NCI-H345 (cell line): Measurements from ENCODE around the gene MPP3.
A peak's percentile ranks its signal among the peaks of the same experiment; 100 is the strongest.
"Not testable (repeated sequence)": the region's sequence is repeated elsewhere in the genome, so short reads cannot be mapped to it uniquely, and the experiment has no call there.

Source experiments
- DNase-seq: peaks from one replicate; lab custom pipeline; 2025; lab: John Stamatoyannopoulos, UW

MPP3 gene, protein sequence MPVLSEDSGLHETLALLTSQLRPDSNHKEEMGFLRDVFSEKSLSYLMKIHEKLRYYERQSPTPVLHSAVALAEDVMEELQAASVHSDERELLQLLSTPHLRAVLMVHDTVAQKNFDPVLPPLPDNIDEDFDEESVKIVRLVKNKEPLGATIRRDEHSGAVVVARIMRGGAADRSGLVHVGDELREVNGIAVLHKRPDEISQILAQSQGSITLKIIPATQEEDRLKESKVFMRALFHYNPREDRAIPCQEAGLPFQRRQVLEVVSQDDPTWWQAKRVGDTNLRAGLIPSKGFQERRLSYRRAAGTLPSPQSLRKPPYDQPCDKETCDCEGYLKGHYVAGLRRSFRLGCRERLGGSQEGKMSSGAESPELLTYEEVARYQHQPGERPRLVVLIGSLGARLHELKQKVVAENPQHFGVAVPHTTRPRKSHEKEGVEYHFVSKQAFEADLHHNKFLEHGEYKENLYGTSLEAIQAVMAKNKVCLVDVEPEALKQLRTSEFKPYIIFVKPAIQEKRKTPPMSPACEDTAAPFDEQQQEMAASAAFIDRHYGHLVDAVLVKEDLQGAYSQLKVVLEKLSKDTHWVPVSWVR

DNA sequence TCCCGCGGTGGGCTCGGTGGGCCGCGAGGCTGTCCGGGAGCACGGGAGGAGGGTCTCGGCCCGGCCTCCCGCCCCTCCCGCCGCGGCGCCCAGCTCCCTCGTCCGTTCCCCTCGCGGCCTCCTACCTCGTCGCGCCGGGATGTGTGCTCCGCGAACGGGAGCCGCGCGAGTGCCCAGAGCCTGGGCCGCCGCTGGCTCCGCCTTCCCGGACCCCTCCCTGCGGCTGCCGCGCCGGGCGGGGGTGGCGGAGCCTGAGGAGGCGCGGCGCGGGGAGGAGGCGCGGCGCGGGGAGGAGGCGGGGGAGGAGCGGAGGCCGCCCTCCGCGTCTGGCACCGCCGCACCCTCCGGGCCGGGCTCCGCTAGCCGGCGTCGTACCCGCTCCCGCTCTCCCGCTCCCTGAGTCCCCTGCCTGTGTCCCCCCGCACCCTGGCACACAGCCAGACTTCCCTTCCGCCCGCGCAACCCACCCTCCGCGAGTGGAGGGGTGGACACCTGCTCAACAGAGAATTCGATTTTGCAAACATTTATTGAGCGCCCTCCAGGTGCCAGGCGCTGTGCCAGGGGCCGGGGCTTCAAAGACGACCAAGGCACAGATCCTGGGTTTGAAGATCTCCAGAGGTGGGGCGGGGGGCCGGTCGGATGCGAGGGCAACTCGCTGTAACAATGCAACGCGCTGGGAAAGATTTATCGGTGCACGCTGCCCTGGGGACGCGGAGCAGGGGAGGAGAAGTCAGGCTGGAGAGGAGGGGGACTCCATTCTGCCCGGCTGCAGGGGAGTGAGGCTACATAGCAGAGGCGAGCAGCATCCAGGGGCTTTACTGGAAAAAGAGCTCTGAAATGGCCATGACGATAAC is at the start of gene MPP3:
MPP3 (minus strand) TSS at position 171 of the 854 bp plus-strand sequence. CDS start 1,240 bp downstream, outside the sequence.
- peak; percentile 81 for DNase-seq

DNA sequence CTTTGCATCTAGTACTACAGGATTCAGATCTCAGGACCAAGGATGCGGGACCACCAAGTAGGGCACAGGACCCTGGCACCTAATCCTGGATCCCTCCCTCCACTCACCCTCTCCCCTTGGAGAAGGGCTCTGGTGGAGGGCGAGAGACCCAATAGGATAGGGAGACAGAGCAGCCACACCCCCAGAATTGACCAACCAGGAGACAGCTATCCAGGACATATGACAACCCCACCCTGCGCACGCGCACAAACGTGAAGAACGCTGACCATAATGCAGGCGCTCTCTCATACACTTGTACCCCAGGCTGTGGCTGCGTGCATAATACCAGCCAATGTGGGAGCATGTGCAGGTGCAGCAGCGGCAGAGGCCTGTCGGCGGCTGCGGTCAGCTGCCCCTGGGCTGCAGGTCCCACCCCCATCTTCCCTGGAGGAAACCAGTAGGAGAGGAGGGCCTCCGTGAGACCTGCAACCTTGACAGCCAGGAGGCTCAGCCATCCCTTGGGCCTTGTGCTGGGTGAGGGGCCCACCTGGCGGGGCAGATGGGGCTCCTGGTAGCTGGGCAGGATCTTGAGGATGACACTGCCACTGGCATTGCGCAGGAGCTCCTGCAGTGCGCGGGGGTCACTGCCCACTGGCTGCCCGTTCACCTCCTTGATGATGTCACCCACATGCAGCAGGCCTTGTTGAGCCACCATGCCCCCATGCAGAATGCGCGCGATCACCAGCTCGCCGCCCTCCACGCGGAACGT is 49.0 kb upstream of the MPP3 start:
- DNase-seq, result no peak

DNA sequence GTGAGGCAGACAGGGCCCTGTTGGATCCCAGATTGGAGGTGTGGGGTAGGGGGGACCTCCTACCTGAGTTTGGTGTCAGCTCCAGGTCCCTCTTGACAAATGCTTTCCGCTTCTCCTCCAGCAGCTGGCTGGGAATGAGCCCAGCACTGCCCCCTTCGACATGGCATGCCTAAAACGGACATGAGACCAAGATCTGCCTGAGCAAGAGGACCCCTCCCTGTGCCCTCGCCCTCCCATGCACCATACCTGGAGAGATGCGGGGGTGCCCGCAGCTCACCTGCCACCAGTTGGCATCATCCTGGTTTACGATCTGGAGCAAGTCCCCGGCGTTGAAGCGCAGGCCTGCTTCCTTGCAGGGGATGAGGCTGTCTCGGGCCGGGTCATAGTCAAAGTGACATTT is 48.2 kb upstream of the MPP3 start:
- DNase-seq, result no peak

DNA sequence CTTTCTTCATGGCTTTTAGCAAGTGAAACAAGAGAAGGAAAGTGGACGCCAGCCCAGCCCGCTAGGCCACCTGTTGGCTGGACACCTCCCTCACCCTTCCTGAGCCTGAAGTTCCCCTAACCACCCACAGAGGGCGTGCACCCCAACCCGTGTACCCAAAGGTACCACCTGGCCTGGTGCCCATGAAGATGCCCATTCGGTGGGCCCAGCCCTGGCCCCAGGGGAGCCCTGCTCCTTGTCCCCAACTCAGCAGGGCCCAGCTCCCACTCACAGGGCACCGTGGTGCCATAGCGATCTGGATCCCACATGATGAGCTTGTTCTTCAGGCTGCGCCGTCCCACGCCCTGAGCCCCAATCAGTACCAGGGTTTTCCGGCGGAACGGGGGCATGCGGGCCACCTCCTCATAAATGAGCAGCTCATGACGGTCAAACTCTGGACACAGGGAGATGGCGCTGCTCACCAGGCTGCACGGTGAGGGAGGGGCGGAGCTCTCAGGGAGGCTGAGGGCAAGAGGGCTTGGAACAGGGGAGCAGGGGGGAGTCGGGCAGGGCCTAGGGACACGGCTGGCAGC is 47.6 kb upstream of the MPP3 start:
- no peak for DNase-seq

DNA sequence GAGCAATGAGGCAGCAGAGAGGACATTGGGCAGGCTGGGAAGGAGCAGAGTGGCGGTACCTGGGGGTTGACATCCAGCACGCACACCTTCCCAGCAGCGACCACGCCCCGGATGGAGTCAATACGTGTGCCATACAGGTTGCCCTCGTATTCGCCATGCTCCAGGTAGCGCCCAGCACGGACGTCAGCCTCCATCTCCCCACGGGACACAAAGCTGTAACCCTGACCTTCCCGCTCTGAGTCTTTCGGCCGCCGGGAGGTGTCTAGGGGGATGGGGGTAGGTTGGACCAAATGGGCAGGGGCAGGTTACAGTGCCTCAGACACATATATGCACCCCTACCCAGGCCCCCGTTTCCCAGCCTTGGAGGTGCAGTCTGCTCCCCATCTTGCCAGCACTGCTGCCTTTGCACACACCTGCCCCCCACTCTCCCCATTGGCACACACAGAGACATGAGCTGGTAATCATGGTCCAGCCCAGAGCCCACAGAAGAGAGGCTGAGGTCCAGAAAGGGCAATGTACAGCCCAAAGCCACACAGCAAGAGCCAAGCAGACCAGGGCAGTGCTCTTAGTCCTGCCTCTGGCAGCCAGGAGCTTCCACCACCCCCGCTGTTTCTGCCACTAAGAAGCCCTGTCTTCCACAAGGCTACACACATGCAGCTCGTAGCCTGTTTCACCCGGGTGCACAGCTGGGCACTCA is 46.9 kb upstream of the MPP3 start:
- DNase-seq, result no peak

DNA sequence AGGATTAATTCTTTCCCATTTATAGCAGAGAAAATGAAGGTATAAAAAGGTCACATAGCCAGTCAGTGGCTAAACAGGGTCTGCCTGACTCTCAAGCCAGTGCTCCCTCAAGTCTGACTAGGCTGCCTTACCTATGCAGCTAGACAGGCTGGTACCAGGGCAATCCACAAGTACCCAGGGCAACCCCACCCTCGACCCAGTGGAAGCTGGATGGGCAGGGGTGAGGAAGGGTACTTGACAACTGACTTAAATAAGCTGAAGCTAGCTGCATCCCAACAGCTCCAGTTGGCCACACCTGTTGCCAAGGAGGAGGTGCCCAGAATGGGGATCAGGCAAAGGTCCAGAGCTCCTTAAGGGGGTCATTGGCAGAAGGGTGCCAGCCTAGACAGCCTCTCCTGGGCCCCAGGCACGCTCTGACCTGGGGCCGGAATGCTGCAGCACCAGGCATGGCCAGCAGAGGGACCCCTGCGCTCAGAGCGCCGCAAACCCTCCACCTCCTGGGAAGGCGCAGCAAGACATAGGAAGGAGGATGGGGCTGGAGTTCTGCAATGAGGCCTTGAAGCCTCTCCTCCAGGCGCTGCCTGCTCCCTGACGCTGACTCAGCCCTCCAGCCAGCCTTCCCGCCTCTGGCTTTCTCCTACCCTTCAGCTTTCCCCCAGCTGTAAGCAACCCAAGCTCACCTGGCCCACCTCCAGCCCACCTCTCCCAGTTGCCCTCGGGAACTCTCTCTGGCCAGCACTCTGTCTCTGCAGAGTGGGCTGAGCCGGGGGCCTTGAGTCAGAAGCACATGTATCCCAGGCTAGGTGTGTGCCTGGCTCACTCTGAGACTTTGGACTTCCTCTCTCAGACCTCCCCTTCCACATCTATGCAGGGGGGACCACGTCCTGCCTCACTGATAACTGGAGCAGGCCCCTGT is 45.6 kb upstream of the MPP3 start:
- DNase-seq, result peak; percentile 42

DNA sequence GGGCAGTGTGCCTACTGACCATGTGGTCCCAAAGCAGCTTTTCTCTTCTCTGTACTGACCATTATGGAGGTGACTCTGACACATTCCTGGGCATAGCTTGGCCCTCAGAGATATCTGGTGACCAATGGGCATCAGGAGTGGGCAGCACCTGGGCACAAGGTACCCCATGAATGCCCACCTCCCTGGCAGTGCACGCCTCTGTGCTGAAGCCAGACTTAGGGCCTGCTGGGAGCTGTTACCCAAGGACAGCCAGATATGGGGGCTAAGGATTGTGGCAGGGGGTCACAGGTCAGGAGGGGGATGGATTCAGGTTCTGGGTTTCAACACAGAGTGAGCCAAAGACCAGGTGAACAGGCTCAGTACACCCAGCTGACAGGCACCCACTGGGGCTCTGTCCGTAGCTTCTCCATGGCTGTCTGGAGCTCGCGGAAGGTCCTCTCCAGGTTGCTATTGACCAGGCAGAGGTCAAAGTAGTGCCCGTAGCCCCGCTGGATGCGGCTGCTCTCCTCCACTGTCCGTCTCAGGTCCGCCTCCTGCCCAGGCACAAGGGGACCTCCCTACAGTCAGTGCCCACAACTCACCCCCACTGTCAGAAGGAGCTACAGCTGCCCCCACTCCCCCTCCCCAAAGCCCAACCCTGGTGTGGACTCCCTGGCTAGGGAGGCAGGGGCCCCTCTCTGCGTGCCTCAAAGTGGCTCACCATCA is 44.7 kb upstream of the MPP3 start:
- DNase-seq, result no peak

DNA sequence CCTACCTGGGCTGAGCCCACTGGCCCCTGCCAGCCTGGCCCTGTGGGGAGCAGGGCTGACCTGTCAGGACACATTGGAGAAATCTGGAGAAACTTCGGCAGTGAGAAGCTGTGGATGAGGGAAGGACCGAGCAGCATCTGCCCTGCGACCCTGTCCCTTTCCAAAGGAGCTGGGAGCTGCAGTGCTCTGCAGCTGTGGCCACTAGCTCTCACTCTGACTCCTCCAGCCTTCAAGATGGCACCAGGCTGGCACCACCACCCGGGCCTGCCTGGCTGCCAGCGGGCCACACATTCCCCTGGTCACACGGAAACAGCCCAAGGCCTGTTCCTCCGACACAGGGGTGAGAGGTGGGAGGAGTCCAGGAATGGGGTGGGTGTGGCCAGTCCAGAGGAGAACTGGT is 44.1 kb upstream of the MPP3 start:
- DNase-seq, result no peak

DNA sequence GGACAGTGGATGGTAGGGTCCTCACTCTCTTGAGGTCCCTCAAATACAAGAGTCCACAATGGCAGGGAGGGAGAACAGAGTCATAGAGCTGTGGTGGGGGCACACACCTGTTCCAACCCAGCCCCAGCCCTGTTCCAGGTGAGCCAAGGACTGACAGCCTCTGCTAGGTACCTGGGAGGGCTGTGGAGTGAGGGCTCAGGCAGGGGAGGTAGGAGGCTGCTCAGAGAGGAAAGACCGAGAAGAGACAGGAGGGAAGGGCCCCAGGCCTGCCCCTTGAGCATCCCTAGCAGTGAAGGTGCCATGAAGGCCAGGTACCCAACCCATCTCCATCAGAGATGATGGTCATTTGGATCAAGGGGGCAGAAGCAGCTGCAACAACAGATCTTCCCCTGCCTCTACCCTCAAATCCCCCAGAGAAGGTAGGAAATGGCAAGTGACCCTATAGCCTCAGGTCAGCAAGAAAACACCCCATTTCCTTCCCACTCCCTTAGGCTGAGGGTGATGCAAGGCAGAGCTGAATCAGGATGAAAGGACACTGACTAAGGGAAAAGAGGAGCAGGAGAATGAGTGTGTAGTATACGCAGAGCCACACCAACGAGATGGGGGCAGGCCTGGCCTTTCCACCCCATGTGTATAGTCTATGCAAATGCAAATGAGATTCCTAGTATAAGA is 42.7 kb upstream of the MPP3 start:
- DNase-seq, result no peak

DNA sequence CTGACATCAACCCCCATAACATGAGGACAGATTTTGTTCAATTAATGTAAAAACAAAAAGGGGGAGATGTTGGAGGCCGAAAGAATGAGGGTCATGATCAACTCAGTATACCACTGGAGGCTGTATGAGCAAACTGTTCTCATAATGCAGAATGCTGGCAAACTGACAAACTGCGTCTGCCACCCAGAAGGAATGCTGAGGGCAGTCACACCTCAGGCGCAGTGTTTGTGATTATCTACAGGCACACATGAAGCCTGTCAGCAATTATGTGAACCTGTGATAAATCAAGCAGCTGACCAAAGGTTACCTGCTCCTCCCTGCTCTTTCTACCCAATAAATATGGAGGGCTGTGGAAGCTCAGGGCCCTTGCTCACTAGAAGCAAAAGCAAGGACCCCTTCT is 41.3 kb upstream of the MPP3 start:
- DNase-seq, result no peak

DNA sequence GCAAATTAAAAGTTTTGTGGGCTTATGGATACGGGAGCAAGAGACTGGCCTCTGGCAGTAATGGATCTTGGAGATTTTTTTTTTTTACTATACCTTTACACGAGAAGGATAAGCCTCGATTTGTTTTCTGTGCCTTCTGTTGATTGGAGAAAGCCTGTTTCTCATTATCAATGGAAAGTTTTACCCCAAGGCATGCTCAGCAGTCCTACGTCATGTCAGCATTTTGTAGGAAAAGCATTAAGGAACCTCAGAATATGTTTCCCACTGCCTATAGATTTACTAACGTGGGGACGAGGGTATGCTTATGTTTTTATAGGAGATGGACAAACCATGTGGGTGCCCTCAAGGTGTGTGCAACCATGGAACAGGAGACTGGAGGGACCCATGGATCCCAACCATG is 40.9 kb upstream of the MPP3 start:
- no peak for DNase-seq

DNA sequence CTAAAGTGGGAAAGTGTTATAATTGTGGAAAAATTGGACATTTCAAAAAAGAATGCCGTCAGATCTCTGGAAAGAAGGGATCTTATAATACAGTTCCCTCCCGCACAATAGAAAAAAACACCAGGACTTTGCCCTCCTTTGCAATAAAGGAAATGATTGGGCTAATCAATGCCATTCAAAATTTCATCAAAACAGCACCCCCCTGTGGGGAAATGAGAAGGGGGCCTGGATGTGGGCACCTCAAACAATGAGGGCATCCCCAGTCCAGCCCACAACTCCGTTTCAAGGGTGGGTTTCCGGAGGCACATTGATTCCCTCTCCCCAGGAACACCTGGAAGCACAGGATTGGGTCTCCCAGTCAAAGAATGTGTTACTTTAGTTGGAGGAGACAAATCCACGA is 40.1 kb upstream of the MPP3 start:
- no peak for DNase-seq

DNA sequence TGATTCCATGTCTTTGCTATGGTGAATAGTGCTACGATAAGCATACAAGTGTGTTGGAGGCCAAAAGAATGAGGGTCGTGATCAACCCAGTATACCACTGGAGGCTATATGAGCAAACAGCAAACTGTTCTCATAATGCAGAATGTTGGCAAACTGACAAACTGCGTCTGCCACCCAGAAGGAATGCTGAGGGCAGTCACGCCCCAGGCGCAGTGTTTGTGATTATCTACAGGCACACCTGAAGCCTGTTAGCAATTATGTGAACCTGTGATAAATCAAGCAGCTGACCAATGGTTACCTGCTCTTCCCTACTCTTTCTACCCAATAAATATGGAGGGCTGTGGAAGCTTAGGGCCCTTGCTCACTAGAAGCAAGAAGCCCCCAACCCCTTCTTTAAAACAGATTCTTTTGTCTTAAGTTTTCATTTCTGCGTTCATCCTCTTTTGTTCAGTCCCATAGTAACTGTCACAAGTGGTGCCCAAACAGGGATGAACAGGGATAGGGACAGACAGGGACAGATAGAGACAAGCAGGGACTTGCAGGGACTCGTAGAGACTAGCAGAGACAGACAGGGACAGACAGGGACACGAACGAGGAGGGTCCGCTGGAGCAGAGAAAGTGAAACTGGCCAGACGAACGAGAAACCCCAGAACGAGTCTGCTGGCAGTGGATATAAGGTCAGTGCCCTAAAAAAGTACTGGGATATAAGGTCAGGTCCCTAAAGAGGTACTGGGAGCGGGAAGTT is 39.2 kb upstream of the MPP3 start:
- peak; percentile 35 for DNase-seq

DNA sequence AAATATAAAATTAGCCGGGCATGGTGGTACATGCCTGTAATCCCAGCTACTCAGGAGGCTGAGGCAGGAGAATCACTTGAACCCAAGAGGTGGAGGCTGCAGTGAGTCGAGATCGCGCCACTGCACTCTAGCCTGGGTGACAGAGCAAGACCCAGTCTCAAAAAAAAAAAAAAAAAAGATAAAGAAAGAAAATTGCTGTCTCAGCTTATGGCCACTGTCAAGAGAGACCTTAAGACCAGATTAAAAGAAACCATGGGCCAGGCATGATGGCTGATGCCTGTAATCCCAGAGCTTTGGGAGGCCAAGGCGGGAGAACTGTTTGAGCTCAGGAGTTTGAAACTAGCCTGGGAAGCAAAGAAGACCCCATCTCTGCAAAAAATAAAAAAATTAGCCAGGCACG is 36.1 kb upstream of the MPP3 start:
- not testable (repeated sequence) for DNase-seq

DNA sequence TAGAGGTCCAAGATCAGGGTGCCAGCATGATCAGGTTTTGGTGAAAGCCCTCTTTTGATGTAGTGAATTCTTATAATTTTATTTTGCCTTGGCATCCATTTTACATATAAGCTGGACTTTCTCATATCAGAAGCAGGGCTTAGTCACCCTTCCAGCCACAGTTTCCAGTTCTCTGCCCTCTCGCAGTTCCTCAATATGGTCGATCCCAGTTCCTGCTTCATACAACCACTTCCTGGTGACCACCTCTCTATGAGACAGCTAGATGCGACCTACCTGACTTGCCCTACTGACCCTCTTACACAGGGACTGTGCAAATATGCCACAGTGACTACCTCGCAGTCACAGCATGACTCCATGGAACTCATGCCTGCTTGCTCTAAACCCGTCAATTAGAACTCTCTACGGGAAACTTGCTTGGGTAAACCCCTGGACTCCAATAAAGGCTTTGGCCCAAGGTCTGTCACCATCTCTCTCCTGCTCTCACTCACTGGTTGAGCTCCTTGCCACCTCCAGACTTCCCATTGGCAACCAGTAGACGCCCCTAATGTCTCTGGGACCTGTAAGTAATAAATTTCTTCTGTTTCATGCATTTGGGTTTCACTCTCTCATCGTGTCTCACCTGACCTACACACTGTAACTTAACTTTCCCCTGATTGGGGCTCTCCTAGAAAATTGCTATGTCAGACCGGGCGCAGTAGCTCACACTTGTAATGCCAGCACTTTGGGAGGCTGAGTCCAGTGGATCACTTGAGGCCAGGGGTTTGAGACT is 35.5 kb upstream of the MPP3 start:
- no peak for DNase-seq

DNA sequence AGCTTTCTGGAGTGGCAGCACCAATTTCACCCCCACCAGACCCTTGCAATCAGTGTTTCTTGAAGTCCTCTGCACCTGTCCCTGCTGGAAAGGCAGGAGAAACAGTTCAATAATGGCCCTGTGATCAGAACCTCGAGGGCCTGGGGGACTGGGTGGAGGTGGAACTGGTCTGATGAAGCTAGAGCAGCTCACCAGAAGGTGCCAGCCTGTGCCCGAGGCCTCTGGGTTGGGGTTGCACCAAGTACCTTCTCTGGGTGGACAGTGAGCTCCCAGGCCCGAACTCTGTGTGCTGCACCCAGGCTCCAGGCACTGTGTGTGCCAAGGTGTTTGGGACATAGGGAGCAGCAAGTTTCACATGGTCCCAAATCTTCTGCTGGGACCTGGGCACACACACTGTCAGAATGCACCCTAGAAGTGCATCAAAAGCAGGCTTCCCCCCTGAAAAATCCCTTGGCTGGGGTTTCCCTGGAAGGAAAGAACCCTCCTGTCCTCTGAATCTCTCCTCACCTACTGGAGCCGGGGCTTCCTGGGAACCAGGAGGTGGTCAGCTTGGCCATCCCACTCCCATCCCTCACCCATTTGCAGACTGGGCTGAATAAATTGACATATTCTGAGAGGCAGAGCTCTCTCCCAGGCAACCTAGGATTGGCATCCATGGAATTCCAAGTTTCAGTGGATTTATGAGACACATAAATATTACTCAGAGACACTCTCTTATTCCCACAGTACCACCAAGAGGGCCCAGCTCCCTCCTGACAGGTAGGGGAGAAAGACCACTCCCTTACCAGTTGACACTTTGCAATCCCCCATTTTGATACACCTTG is 31.4 kb upstream of the MPP3 start:
- no peak for DNase-seq
